HG02571 (cell line): ENCODE measurements around the gene ATRAID.

Experiments
- ATAC-seq: cut with Tn5 transposase; IDR thresholded peaks from one replicate; pipeline ENCODE4 v1.9.1; 2021; ENCODE audit warnings: mild to moderate bottlenecking, moderate library complexity; ENCODE audit not compliant: unreplicated experiment

ATRAID gene

DNA sequence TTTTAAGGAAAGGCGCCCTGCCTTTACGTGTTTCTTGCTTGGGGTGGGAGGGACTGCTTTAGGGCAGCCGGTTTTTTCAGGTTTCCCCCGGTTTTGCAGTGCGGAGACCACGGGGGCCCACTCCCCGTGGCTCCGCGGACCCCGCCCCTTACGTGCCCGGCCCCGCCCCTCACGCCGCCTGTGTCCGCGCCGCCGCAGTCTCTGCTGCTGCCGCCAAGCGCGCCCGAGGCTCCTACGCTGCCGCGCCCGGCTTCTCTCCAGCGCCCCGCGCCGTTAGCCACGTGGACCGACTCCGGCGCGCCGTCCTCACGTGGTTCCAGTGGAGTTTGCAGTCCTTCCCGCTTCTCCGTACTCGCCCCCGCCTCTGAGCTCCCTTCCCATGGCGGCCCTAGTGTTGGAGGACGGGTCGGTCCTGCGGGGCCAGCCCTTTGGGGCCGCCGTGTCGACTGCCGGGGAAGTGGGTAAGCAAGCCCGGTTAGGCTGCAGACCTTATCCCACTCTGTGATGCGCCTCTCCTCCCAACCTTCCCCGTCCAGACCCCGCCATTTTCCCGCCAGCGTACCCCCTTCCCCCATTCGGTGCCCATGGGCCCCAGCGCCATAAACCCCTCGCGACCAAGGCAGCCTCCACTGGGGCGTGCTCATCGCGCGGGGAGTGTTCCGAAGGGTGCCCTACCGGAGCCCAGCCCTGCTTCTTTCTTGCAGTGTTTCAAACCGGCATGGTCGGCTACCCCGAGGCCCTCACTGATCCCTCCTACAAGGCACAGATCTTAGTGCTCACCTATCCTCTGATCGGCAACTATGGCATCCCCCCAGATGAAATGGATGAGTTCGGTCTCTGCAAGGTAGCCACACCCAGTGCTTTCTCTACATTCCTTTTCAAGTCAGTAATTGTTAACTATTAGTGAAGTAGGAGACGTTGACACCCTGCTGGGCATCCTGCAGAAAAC is 5.6 kb downstream of the ATRAID start, which contains the start of gene CAD:
Gene CAD, plus strand, starts transcription at position 197 of the 949 bp plus-strand sequence. Its CDS starts 183 bp downstream, at position 380.
- ATAC-seq: peak; percentile 77

DNA sequence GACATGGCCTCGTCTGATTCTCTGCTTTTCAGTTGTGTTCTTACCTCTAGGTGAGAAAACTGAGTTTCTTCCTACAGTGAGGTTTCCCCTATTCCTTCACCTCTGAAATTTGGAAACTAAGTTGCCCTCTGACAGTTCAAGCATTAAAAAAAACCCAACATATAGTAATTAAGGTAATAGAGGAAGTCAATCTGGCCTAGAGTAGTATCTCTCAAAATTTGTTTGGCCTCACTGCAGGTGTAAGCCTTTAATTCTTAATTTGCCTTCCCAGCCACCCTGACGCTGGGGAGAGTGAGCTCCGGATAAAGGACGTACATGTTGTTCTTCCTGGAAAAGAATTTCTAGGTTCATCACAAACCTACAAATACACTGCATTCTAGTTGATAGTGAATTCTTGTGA is 6.8 kb downstream of the ATRAID start:
- ATAC-seq: no peak

DNA sequence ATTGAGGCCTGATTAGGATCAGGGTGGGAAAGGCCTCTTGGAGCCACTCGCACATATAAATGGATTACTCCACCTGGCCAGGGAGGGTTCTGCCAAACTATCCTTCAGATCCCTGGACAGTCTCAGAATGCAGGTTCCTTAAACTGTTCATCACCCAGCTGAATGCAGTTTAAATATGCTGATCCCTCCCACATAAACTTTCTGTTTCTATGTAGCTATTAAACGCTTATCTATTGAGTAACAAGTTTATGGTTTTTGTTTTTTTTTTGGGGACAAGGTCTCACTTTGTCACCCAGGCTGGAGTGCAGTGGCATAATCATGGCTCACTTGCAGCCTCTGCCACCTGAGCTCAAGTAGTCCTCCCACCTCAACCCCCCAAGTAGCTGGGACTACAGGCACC is 7.2 kb downstream of the ATRAID start:
- ATAC-seq: no peak

DNA sequence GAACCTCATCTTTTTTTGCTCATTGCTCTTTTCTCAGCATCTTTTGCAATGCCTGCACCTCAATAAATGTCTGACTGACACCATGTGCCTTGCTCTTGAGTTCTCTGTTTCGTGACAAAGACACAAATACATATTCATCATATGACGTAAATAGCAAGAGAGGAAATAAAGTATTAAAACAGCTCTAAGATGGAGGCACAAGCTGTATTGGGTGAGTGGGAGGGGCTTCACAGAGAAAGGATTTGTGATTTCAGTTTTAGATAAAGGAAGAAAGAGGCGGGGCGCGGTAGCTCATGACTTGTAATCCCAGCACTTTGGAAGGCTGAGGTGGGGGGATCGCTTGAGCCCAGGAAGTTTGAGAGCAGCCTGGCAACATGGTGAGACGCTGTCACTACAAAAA is 8.2 kb downstream of the ATRAID start:
- no peak for ATAC-seq

DNA sequence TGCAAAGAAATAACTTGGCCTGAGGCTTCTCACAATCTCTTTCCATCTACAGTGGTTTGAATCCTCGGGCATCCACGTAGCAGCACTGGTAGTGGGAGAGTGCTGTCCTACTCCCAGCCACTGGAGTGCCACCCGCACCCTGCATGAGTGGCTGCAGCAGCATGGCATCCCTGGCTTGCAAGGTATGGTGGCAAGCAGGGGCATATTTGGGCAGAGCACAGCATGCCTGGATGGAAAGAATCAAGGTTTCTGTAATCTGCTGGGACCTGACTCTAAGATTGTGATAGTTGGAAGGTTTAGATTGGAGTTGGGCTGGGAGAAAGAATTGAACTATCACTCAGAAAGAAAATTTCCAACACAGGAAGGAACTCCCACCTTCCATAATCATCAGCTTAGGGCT is 9.3 kb downstream of the ATRAID start:
- ATAC-seq: no peak

DNA sequence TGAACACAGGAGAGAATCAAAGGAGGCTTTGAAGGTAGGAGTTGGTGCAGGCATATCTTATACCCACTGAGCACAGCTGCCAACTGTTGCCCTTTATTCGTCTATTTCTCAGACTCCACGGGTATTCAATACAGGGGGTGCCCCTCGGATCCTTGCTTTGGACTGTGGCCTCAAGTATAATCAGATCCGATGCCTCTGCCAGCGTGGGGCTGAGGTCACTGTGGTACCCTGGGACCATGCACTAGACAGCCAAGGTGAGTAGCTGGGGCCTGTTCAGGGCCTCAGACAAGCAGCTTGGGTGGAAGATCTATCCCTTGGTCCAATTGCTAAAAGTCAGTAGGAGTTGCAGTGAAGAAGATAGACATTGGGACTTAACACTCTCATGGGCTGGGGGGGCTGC is 10.6 kb downstream of the ATRAID start:
- no peak for ATAC-seq

DNA sequence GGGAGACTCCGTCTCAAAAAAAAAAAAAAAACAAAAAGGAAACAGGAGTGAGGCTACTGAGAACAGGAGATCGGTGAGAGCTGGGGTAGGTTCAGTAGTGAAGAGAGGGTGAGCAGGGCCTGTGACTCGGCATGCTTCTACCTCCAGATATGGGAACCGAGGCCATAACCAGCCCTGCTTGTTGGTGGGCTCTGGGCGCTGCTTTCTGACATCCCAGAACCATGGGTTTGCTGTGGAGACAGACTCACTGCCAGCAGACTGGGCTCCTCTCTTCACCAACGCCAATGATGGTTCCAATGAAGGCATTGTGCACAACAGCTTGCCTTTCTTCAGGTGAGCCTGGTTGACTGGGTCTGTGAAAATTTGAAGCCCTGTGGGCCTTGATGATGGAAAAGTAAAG is 11.6 kb downstream of the ATRAID start:
- no peak for ATAC-seq

DNA sequence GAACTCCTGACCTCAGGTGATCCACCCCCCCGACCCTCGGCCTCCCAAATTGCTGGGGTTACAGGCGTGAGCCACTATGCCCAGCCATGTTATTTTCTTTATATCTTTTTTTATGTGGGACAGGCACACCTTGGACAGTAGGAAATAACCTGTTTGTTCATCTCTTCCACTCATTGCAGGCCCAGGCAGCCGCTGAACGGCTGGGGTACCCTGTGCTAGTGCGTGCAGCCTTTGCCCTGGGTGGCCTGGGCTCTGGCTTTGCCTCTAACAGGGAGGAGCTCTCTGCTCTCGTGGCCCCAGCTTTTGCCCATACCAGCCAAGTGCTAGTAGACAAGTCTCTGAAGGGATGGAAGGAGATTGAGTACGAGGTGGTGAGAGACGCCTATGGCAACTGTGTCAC is 13.7 kb downstream of the ATRAID start:
- no peak for ATAC-seq

DNA sequence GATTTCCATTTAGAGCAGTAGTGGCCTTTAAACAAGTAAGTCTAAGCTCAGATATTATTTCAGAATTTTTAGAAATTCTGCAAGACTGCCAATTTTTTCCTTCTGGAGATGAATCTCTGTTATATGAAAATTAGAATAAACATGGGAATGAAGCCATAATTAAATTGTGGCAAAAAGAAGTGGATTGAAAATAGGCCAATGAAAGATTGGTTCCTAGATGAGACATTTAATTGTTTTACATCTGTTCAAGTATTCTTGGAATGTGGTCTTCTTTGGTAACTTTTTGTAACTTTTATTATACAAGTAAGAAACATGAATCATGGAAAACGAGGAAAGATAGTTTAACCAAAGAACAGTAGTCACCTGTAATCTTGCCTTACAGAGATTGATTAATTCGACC is 15.7 kb downstream of the ATRAID start:
- no peak for ATAC-seq

DNA sequence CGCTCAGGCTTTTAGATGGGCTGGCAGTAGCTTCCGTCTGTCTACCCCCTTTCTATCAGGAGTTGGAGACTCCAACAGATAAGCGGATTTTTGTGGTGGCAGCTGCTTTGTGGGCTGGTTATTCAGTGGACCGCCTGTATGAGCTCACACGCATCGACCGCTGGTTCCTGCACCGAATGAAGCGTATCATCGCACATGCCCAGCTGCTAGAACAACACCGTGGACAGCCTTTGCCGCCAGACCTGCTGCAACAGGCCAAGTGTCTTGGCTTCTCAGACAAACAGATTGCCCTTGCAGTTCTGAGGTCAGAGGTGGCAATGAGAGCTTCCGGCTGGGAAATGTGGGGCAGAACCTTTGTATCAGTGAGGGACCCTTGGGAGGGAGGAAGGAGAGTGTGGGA is 20.1 kb downstream of the ATRAID start:
- ATAC-seq: no peak

DNA sequence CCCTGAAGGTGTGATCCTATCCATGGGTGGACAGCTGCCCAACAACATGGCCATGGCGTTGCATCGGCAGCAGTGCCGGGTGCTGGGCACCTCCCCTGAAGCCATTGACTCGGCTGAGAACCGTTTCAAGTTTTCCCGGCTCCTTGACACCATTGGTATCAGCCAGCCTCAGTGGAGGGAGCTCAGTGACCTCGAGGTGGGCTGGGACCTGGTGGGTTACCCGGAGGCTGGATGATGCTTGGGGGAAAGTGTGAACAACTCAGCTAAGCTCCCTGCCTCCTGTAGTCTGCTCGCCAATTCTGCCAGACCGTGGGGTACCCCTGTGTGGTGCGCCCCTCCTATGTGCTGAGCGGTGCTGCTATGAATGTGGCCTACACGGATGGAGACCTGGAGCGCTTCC is 21.5 kb downstream of the ATRAID start:
- no peak for ATAC-seq

DNA sequence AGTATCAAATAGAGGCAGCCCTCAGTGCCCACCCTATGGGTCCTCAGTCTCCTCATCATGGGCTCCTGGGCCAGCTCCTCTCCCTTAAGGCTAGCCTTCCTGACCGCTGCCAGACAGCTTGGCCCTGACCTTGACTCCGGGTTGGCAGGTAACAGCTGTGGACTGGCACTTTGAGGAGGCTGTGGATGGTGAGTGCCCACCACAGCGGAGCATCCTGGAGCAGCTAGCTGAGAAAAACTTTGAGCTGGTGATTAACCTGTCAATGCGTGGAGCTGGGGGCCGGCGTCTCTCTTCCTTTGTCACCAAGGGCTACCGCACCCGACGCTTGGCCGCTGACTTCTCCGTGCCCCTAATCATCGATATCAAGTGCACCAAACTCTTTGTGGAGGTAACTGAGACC is 24.3 kb downstream of the ATRAID start:
- no peak for ATAC-seq

DNA sequence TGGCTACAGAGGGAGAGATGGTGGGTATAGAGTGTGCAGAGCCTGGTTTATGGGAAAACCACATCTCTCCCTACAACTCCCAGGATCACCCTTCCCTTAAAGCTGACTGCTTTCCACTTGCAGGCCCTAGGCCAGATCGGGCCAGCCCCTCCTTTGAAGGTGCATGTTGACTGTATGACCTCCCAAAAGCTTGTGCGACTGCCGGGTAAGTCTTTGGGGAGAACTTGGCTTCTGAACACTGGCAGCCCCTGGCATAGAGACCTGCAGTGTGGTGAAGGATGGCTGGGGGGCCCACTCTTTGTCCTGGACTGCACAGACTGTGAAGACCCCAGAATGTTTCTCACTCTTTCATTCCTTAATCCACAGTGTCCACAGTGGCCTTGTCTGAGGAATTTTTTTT is 24.8 kb downstream of the ATRAID start:
- no peak for ATAC-seq

DNA sequence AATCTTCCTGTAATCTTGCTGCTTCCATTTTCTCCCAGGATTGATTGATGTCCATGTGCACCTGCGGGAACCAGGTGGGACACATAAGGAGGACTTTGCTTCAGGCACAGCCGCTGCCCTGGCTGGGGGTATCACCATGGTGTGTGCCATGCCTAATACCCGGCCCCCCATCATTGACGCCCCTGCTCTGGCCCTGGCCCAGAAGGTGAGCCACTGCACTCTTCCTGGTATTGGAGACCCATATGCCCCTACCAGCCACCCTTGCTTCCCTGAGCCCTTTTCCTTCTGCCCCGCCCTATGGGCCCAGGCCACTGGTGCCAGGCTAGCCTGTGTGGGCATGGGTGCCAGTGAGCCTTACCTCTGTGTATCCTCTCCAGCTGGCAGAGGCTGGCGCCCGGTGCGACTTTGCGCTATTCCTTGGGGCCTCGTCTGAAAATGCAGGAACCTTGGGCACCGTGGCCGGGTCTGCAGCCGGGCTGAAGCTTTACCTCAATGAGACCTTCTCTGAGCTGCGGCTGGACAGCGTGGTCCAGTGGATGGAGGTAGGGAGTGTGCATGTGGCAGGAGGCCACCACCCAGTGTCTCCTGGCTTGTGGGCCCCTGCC is 25.6 kb downstream of the ATRAID start:
- ATAC-seq: no peak

DNA sequence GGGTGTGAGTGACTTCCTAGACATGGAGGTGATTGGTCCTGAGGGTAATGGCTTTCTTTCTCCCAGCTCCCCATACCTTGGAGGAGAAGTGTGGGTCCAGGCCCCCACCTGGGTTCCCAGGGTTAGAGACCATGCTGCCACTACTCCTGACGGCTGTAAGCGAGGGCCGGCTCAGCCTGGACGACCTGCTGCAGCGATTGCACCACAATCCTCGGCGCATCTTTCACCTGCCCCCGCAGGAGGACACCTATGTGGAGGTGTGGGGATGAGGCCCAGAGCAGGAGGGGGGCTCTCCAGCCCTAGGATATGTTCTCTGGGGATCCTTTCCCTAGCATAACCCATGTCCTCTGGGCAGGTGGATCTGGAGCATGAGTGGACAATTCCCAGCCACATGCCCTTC is 27.1 kb downstream of the ATRAID start:
- ATAC-seq: no peak

DNA sequence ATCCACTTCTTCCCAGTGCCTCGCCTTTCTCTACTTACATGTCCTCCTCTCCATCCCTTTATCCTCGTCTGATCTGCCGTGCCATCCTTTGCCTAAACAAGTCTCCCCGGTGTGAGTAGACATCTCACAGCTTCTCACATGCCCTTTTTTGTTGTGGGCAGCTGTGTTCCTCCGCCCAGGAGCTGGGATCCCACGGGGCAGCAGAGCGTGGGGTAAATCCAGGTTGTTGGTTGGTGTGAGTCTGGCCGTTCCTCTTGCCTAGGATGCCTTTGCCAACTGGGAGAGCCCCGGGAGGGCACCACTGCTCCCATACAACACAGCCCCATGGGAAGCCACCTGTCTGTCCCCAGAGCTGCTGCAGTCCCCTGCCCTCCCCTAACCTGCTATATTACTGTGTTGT is 28.6 kb downstream of the ATRAID start:
- ATAC-seq: no peak

DNA sequence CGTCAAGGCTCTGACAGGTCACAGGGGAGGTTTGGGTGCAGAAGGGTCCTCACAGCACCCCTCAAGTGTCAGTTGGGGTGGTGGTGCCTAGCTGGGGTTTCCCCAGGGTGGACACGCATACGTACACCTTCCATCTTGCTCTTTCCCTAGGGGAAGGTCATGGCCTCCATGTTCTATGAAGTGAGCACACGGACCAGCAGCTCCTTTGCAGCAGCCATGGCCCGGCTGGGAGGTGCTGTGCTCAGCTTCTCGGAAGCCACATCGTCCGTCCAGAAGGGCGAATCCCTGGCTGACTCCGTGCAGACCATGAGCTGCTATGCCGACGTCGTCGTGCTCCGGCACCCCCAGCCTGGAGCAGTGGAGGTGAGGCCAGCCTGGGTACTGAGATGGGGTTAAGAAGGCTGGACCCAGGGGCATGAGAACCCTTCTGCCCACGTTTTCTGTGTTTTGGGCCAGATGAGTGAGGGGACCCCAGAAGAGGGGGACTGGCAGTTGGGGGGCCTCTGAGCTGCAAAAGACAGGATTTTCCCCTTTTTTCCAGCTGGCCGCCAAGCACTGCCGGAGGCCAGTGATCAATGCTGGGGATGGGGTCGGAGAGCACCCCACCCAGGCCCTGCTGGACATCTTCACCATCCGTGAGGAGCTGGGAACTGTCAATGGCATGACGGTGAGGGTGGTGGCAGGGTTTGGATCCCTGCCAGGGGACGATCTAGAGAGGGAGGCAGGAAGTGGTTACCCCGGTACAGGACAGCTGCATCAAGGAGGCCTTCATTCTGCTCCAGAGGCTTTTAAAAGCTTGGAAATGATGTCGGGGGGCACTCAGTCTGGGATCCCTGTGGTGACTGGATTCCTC is 30.1 kb downstream of the ATRAID start:
- no peak for ATAC-seq

DNA sequence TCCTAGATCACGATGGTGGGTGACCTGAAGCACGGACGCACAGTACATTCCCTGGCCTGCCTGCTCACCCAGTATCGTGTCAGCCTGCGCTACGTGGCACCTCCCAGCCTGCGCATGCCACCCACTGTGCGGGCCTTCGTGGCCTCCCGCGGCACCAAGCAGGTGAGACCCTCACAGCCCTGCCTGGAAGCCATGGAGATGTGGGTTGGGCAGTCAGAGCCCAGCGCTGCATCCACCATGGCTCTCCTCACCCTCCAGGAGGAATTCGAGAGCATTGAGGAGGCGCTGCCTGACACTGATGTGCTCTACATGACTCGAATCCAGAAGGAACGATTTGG is 30.7 kb downstream of the ATRAID start:
- ATAC-seq: no peak

DNA sequence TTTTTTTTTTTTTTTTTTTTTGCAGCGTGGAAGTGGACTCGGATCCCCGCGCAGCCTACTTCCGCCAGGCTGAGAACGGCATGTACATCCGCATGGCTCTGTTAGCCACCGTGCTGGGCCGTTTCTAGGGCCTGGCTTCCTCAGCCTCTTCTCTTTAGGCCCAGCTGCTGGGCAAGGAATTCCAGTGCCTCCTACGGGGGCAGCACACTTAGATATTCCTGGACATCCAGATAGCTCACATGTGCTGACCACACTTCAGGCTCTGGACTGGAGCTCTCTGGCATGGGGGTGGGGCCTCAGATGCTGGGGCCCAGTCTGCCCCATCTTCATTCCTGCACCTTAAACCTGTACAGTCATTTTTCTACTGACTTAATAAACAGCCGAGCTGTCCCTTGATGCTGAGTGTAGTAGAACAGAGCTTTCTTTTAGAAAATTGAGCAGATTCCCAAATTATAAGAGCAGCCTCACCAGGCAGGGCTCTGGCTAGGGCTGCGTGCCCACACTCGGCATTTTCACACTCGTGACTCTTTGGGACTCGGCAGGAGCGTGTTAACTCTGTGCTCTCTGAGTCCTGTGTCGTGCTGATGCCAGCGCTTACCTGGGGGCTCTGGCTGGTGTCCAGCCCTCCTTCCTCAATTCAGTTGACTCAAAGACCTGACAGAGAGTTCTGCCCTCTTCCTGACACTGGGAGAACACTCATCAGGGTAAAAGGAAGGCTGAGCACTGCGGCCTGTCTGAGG is 31.7 kb downstream of the ATRAID start:
- ATAC-seq: no peak

DNA sequence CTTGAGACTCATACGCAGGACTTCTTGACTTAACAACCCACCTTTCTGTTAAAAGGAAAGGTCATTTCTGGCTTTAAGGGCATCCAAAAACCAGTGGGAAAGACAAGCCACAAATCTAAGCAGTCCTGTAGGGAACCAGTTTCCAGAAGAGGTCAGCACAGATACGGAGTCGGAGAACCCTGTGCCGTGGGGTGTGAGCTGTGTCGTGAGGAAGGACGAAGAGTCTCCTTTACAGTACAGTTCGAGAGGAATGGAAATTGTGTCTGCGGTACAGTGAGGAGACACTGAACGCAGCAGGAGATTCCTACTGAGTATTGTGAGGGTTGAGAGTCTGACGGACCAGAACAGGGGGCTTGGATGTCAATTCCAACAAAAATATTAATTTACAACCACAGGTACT is 33.3 kb downstream of the ATRAID start:
- ATAC-seq: no peak

DNA sequence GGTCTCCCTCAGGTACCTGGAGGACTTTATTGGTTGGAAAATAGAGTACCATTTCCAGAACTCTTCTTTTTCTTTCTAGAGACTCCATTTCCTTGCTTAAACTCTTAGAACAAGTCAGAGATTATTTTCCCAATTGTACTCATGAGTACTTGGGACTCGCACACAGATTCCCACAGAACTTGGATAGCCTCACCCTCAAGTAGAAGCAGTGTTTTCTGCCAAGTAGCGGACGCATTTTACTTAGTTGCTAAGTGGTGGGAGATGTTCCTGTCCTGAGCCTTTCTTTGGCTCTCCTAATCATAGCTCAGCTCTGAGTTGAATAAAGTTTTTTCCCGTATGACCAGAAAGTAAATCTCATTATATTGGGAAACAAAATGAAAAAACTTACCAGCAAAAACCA is 33.8 kb downstream of the ATRAID start:
- ATAC-seq: no peak
